Glomerular visceral epithelial cell (primary cell): ENCODE data around the gene MED14.

Experiments used
- DNase-seq: peaks from one replicate; pipeline ENCODE4 v3.0.0-alpha.2; 2016; ENCODE audit errors: extremely low spot score

MED14 gene

GRCh38 chrX:40612511-40612910 lies 122.8 kb downstream of the MED14 start:
- no peak for DNase-seq

- DNase-seq: no peak
Measured at GRCh38 chrX:40607381-40607780, 128.0 kb downstream of the MED14 start.

GRCh38 chrX:40603446-40603845 lies 131.9 kb downstream of the MED14 start:
- DNase-seq: no peak
